22Rv1 (cell line): ENCODE measurements around the gene IL17RB.

ENCODE experiments used
- ZFX ChIP-seq: fragments of 450-650 bp; IDR thresholded peaks from 2 replicates; pipeline ENCODE4 v1.6.1; 2017; ENCODE audit warnings: antibody characterized with exemption, borderline replicate concordance
- TF ChIP-seq, protein P1 (sequence below): fragments of 450-650 bp; IDR thresholded peaks from 2 replicates; pipeline ENCODE4 v1.5.1; 2017; ENCODE audit warnings: mild to moderate bottlenecking

DNA sequence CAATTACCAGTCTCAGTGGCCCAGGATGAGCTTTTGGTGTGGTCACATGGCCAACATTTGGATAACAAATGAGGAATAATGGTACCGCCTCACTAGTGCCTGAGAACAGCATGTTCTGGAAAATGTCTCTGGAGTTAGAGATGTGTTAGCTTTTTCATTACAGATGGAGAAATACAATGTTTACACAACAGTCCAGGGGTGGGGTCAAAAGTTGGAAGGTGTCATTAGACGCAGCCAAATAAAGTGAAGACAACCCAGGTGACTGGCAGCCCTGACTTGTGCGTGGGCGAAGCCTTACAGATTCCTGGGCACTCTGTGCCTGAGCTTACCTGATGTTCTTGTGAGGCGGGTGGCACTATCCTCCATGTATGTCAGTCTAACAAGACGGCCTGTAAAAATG lies 12.8 kb downstream of the IL17RB start:
- TF ChIP-seq, protein P1, sequence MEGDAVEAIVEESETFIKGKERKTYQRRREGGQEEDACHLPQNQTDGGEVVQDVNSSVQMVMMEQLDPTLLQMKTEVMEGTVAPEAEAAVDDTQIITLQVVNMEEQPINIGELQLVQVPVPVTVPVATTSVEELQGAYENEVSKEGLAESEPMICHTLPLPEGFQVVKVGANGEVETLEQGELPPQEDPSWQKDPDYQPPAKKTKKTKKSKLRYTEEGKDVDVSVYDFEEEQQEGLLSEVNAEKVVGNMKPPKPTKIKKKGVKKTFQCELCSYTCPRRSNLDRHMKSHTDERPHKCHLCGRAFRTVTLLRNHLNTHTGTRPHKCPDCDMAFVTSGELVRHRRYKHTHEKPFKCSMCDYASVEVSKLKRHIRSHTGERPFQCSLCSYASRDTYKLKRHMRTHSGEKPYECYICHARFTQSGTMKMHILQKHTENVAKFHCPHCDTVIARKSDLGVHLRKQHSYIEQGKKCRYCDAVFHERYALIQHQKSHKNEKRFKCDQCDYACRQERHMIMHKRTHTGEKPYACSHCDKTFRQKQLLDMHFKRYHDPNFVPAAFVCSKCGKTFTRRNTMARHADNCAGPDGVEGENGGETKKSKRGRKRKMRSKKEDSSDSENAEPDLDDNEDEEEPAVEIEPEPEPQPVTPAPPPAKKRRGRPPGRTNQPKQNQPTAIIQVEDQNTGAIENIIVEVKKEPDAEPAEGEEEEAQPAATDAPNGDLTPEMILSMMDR = no peak
- TF ChIP-seq ZFX = no peak
